Stimulated activated effector memory CD8-positive, alpha-beta T cell treated with anti-CD3 and anti-CD28 coated beads, Interleukin-12 subunit alpha, Interleukin-12 subunit beta, amount 100 ng/mL, for 72 hours (primary cell): Measurements from ENCODE around the gene NPTN.

ENCODE experiments used
- ATAC-seq: fragments of 150-1000 bp; cut with Tn5 transposase; 2 replicates; pipeline ENCODE4 v1.10.0; 2021
- DNase-seq, 2 donors: peaks; one replicate each; pipeline ENCODE4 v3.0.0; 2021 to 2022; ENCODE audit warnings: low spot score in 2 of 2
- H3K27ac Mint-ChIP-seq: one replicate; pipeline ENCODE4 v1.8.0; 2022; ENCODE audit warnings: mild to moderate bottlenecking, mixed read lengths
- H3K36me3 Mint-ChIP-seq: one replicate; pipeline ENCODE4 v1.8.0; 2022; ENCODE audit warnings: mild to moderate bottlenecking, mixed read lengths
- H3K4me1 Mint-ChIP-seq: one replicate; pipeline ENCODE4 v1.8.0; 2022; ENCODE audit warnings: mixed read lengths
- H3K4me3 Mint-ChIP-seq: one replicate; pipeline ENCODE4 v1.8.0; 2022; ENCODE audit warnings: mild to moderate bottlenecking, mixed read lengths
- H3K9me3 Mint-ChIP-seq: one replicate; pipeline ENCODE4 v1.8.0; 2022; ENCODE audit warnings: mixed read lengths

Gene NPTN

GRCh38 chr15:73541479-73541878, 91.7 kb downstream of the NPTN start:
- H3K4me3 Mint-ChIP-seq = no peak overlapping the region
- ATAC-seq (no peak), DNase-seq (no peak)
- H3K36me3 Mint-ChIP-seq = no peaks in the 10 kb centered on the region
- H3K27ac Mint-ChIP-seq = no peak overlapping the region
- no peaks in the 10 kb centered on the region for H3K9me3 Mint-ChIP-seq
- H3K4me1 Mint-ChIP-seq = no peaks in the 10 kb centered on the region

GRCh38 chr15:73540161-73540560, 93.0 kb downstream of the NPTN start:
- no peak for ATAC-seq
- Mint-ChIP-seq H3K4me1 (no peaks in the 10 kb centered on the region), H3K4me3 (no peak overlapping the region), H3K9me3 (no peaks in the 10 kb centered on the region), H3K27ac (no peak overlapping the region), H3K36me3 (no peaks in the 10 kb centered on the region)
- no peak for DNase-seq

- no peak overlapping the region for H3K27ac Mint-ChIP-seq
- H3K9me3 Mint-ChIP-seq = no peaks in the 10 kb centered on the region
- H3K36me3 Mint-ChIP-seq = no peaks in the 10 kb centered on the region
- no peaks in the 10 kb centered on the region for H3K4me1 Mint-ChIP-seq
- no peak for DNase-seq
- H3K4me3 Mint-ChIP-seq = no peak overlapping the region
- ATAC-seq = no peak
Observed at GRCh38 chr15:73539212-73540128, 93.7 kb downstream of the NPTN start.

GRCh38 chr15:73538563-73539211, 94.5 kb downstream of the NPTN start:
- DNase-seq (no peak), ATAC-seq (no peak)
- Mint-ChIP-seq H3K36me3 (no peaks in the 10 kb centered on the region), H3K4me1 (no peaks in the 10 kb centered on the region), H3K4me3 (no peak overlapping the region), H3K27ac (no peak overlapping the region), H3K9me3 (no peaks in the 10 kb centered on the region)

GRCh38 chr15:73538123-73538522, 95.1 kb downstream of the NPTN start:
- H3K4me3 Mint-ChIP-seq = no peak overlapping the region
- DNase-seq (no peak), ATAC-seq (no peak)
- no peaks in the 10 kb centered on the region for H3K36me3 Mint-ChIP-seq
- H3K4me1 Mint-ChIP-seq = no peaks in the 10 kb centered on the region
- no peak overlapping the region for H3K27ac Mint-ChIP-seq
- H3K9me3 Mint-ChIP-seq = no peaks in the 10 kb centered on the region

- no peak overlapping the region for H3K27ac Mint-ChIP-seq
- no peak overlapping the region for H3K4me3 Mint-ChIP-seq
- ATAC-seq (no peak), DNase-seq (no peak)
- no peaks in the 10 kb centered on the region for H3K9me3 Mint-ChIP-seq
- H3K36me3 Mint-ChIP-seq = no peaks in the 10 kb centered on the region
- H3K4me1 Mint-ChIP-seq = no peaks in the 10 kb centered on the region
Observed at GRCh38 chr15:73530649-73531048, 102.5 kb downstream of the NPTN start.

- no peak for DNase-seq
- H3K36me3 Mint-ChIP-seq = no peaks in the 10 kb centered on the region
- H3K9me3 Mint-ChIP-seq = no peaks in the 10 kb centered on the region
- no peak overlapping the region for H3K4me3 Mint-ChIP-seq
- ATAC-seq = no peak
- no peak overlapping the region for H3K27ac Mint-ChIP-seq
- H3K4me1 Mint-ChIP-seq = no peaks in the 10 kb centered on the region
Observed at GRCh38 chr15:73527598-73527997, 105.6 kb downstream of the NPTN start.

- no peak overlapping the region for H3K27ac Mint-ChIP-seq
- H3K4me3 Mint-ChIP-seq = no peak overlapping the region
- H3K4me1 Mint-ChIP-seq = peaks cover 7% of the 10 kb centered on the region
- H3K9me3 Mint-ChIP-seq = no peaks in the 10 kb centered on the region
- ATAC-seq = no peak
- DNase-seq = no peak
- H3K36me3 Mint-ChIP-seq = no peaks in the 10 kb centered on the region
Observed at GRCh38 chr15:73524919-73525318, 108.3 kb downstream of the NPTN start.

GRCh38 chr15:73522011-73522410, 111.2 kb downstream of the NPTN start:
- DNase-seq = no peak
- no peak for ATAC-seq
- Mint-ChIP-seq H3K9me3 (no peaks in the 10 kb centered on the region), H3K27ac (no peak overlapping the region), H3K4me3 (no peak overlapping the region), H3K36me3 (no peaks in the 10 kb centered on the region), H3K4me1 (peaks cover 14% of the 10 kb centered on the region)

- no peaks in the 10 kb centered on the region for H3K9me3 Mint-ChIP-seq
Observed at GRCh38 chr15:73518876-73519733, 114.1 kb downstream of the NPTN start.

GRCh38 chr15:73518180-73518862, 114.9 kb downstream of the NPTN start:
- H3K9me3 Mint-ChIP-seq = no peaks in the 10 kb centered on the region
- DNase-seq (no peak), ATAC-seq (no peak)
- no peak overlapping the region for H3K27ac Mint-ChIP-seq
- peaks cover 14% of the 10 kb centered on the region for H3K4me1 Mint-ChIP-seq
- H3K4me3 Mint-ChIP-seq = no peak overlapping the region
- H3K36me3 Mint-ChIP-seq = no peaks in the 10 kb centered on the region

More at GRCh38 chr15:73518876-73519733, 114.1 kb downstream of the NPTN start:
- H3K4me1 Mint-ChIP-seq = peaks cover 14% of the 10 kb centered on the region
- H3K27ac Mint-ChIP-seq = no peak overlapping the region
- H3K4me3 Mint-ChIP-seq = no peak overlapping the region
- ATAC-seq (no peak), DNase-seq (no peak)
- H3K36me3 Mint-ChIP-seq = no peaks in the 10 kb centered on the region

- Mint-ChIP-seq H3K9me3 (no peaks in the 10 kb centered on the region), H3K36me3 (no peaks in the 10 kb centered on the region), H3K4me3 (no peak overlapping the region), H3K27ac (no peak overlapping the region), H3K4me1 (peaks cover 14% of the 10 kb centered on the region)
- no peak for ATAC-seq
- no peak for DNase-seq
Observed at GRCh38 chr15:73517566-73517965, 115.6 kb downstream of the NPTN start.

- Mint-ChIP-seq H3K4me3 (no peak overlapping the region), H3K27ac (no peak overlapping the region), H3K4me1 (peaks cover 7% of the 10 kb centered on the region), H3K36me3 (no peaks in the 10 kb centered on the region), H3K9me3 (no peaks in the 10 kb centered on the region)
- DNase-seq (no peak), ATAC-seq (no peak)
Observed at GRCh38 chr15:73515527-73515926, 117.7 kb downstream of the NPTN start.
